ENCODE results near the gene PROM2.

DNA sequence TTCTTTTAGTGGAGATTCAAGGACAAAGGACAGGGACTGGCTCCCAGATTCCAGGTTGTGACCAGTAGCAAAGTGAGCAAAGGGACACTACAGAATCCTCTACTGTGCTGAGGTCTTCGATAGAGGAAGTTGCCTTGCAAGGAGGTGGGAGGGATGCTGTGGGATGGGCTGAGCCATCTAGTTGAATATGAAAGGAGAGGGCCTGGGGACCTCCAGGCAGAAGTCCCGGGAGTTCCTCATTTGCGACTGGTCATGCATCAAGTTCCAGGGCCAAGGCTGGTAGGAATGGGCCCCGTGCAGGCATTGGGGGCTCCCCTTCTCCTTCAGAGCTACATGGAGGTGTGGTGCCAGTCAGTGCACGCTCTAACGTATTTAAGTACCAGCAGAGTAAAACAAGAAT lies 12.6 kb upstream of the PROM2 start:
- no peak for TF ChIP-seq CTCF (IDR thresholded peaks at IDR 0.05; ENCODE audit: insufficient read depth, low read length, poor library complexity, severe bottlenecking)
- TF ChIP-seq EZH2phosphoT487 (conservative IDR thresholded peaks at IDR 0.05; ENCODE audit: low read length), result no peak

Data from SU-DHL-6 (cell line).